ENCODE results near the gene COL3A1.

DNA sequence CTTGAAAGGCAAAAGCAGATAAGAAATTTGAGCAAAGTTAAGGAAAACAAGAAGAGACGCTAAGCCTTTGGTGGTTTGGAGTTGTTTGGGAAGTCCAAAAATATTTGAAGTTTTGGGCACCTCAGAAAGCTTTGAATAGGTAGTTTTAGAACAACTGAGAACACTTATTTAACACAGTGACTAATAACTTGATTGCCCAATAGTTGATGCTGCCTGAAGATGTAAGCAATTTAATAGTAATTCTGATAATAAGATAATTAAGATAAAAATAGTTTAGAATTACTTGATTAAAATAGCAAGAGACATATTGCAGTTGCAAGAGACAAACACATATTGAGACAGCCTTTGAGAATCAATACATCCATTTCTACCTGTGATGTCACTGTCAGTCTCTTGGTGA is 16.5 kb upstream of the COL3A1 start:
- TF ChIP-seq CTCF (IDR thresholded peaks at IDR 0.05) (no peak), POLR2AphosphoS5 (IDR thresholded peaks at IDR 0.05) (no peak), POLR2A (IDR thresholded peaks at IDR 0.05) (no peak), EP300 (IDR thresholded peaks at IDR 0.05) (no peak)
